ENCODE data around the gene YAE1.

- TF ChIP-seq, protein P1, sequence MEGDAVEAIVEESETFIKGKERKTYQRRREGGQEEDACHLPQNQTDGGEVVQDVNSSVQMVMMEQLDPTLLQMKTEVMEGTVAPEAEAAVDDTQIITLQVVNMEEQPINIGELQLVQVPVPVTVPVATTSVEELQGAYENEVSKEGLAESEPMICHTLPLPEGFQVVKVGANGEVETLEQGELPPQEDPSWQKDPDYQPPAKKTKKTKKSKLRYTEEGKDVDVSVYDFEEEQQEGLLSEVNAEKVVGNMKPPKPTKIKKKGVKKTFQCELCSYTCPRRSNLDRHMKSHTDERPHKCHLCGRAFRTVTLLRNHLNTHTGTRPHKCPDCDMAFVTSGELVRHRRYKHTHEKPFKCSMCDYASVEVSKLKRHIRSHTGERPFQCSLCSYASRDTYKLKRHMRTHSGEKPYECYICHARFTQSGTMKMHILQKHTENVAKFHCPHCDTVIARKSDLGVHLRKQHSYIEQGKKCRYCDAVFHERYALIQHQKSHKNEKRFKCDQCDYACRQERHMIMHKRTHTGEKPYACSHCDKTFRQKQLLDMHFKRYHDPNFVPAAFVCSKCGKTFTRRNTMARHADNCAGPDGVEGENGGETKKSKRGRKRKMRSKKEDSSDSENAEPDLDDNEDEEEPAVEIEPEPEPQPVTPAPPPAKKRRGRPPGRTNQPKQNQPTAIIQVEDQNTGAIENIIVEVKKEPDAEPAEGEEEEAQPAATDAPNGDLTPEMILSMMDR (IDR thresholded peaks at IDR 0.05): no peak
- TF ChIP-seq EZH2 (IDR thresholded peaks at IDR 0.05; ENCODE audit: borderline replicate concordance, insufficient read depth, low read depth, low read length, poor library complexity, severe bottlenecking): no peak
These were observed 36.6 kb upstream of the YAE1 start for GRCh38 chr7:39529582-39529981.
